Omental fat pad (tissue), 4 donors: Measurements from ENCODE around the gene PLEKHH3. TPM values are rescaled to one million over a fixed set of nuclear protein-coding genes. Genes with fewer than 3 reads are reported as not detected.

Experiments used
- ATAC-seq: fragments of 150-250 bp; one replicate; pipeline ENCODE4 v1.9.1; 2016; ENCODE audit warnings: mild to moderate bottlenecking, moderate library complexity; ENCODE audit not compliant: low FRiP score
- DNase-seq: peaks from one replicate; pipeline ENCODE4 v3.0.0-alpha.2; 2019; ENCODE audit warnings: low spot score
- total RNA-seq, 4 donors: library from RNA; depleted of rRNA; stranded (reverse); fragments of >200 nt; gene quantifications; one replicate each; pipeline ENCODE4 v1.1.0, GENCODE V29; 2016
- TF ChIP-seq, protein P1 (sequence below), 3 donors: fragments of 450-650 bp; IDR thresholded peaks; one replicate each; pipeline ENCODE4 v1.5.1; 2016 to 2017; ENCODE audit warnings: antibody characterized with exemption in 3 of 3, mild to moderate bottlenecking in 3 of 3, moderate library complexity in 2 of 3

PLEKHH3 gene
- total RNA-seq, 4 donors from 2014 or later: 3.8 to 29.6 (median 12.1) TPM

DNA sequence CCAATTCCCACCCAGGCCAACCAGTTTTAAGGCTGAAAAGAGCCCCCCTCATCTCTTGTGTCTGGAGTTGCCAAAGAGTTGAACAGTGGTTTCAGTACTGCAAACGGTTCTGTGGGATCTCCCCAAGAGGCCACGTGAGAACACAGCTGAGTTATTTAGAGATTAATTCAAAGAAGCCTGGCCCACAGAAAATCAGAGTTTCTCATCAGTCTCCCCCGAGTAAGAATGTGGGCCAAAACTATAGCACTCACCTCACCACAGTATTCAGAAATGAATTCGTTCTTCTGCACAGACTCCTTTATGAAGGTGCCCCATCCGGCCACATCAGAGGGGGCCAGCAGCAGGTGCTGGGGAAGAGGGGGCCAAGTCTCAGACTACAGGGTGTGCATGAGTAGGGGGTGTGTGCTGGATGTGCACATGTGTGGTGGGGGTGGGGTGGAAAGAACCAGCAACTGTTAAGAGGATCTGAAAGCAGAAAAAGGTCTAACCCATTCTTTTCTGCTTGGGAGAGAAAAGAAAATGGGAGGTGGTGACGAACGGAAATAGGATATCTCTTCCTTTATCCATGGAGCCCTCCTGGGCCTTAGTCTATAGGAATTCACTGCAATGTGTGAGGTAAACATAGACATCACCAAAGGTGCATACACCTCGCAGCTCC is 28.2 kb upstream of the PLEKHH3 start:
- ATAC-seq (no peak), DNase-seq (no peak)
- TF ChIP-seq, protein P1, sequence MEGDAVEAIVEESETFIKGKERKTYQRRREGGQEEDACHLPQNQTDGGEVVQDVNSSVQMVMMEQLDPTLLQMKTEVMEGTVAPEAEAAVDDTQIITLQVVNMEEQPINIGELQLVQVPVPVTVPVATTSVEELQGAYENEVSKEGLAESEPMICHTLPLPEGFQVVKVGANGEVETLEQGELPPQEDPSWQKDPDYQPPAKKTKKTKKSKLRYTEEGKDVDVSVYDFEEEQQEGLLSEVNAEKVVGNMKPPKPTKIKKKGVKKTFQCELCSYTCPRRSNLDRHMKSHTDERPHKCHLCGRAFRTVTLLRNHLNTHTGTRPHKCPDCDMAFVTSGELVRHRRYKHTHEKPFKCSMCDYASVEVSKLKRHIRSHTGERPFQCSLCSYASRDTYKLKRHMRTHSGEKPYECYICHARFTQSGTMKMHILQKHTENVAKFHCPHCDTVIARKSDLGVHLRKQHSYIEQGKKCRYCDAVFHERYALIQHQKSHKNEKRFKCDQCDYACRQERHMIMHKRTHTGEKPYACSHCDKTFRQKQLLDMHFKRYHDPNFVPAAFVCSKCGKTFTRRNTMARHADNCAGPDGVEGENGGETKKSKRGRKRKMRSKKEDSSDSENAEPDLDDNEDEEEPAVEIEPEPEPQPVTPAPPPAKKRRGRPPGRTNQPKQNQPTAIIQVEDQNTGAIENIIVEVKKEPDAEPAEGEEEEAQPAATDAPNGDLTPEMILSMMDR (IDR thresholded peaks at IDR 0.05): no peak

DNA sequence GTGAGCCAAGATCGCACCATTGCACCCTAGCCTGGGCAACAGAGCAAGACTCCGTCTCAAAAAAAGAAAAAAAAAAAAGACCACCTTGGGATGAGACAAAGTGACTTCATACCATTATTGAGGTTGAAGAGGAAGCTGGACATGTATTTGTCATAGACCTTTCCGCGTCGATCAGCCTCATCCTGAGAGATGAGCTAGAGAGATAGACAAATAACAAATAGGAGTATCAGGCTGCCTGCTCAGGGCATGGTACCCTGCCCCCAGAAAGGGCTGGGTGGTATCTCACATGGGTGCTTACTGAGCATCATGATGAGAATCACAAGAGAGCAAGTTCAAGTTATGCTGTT is 27.7 kb upstream of the PLEKHH3 start:
- no peak for ATAC-seq
- no peak for DNase-seq
- TF ChIP-seq, protein P1 (IDR thresholded peaks at IDR 0.05): no peak

DNA sequence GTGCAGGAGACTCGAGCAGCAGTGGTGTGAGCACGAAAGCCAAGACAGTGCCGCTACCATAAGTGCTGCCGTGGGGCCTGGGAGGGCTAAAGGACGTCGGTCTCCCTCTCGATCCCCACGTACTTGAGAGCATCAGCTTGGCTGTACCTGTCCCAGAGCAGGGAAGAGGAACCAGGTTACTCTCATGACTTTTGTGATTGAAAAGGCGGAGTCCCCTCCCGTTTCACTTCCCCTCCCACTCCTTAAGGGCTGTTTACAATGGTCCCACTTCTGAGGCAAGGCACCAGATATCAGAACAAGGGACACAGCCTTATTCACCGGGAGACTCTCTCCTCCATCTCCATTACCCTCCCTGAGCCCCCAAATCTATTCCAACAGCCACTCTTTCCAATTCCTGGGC is 25.7 kb upstream of the PLEKHH3 start:
- no peak for DNase-seq
- ATAC-seq: no peak

DNA sequence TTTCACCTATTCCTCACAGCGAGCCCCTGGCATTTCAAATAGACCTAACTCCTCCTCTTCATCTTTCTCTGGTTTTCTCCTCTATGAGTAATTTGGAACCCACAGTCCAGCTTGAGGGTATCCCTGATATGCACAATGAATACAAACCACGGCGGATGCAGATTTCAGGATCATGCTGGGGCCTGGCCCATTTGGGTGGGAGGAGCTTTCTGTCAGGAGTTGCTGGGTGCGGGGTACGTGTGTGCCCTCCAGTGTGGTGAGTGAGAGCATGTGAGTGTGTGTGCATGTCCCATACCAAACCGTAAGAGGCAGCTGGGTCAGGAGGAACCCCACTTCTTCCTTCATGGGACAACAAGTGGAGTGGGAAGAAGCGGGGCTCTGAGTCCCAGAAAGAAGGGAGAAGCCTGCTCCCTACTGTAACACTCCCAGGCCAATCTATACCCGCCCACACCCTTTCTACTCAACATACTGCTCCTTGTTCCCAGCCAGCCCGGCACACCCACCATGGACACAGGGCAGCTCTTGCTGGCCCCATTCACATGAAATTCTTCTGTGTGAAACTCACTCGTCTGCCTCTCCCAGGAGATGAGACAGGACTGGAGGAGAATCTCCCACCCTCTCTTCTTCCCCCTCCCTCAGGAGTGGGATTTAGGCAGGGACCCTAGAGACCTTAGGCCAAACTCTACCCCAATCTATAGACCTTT is 23.9 kb upstream of the PLEKHH3 start:
- ATAC-seq (no peak), DNase-seq (no peak)
- TF ChIP-seq, protein P1 (IDR thresholded peaks at IDR 0.05): no peak

More for the DNA sequence above, 25.7 kb upstream of the PLEKHH3 start:
- TF ChIP-seq, protein P1 (IDR thresholded peaks at IDR 0.05): no peak

DNA sequence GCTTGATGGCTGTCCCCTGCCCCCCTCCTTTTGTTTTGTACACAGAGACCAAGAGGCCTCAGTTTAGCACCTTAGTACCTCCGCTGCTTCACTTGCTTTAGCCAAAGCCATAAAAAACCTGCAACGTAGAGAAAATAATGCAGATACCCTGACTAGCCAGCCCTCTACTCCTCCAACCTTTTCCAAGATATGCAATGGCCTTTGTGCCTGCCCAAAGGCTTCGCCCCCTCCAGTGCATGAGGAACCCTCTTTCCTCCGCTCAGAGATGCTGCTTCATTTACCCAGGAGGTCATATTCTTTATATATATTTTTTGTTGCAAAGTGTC is 22.6 kb upstream of the PLEKHH3 start:
- TF ChIP-seq, protein P1 (IDR thresholded peaks at IDR 0.05): no peak
- DNase-seq (no peak), ATAC-seq (no peak)

DNA sequence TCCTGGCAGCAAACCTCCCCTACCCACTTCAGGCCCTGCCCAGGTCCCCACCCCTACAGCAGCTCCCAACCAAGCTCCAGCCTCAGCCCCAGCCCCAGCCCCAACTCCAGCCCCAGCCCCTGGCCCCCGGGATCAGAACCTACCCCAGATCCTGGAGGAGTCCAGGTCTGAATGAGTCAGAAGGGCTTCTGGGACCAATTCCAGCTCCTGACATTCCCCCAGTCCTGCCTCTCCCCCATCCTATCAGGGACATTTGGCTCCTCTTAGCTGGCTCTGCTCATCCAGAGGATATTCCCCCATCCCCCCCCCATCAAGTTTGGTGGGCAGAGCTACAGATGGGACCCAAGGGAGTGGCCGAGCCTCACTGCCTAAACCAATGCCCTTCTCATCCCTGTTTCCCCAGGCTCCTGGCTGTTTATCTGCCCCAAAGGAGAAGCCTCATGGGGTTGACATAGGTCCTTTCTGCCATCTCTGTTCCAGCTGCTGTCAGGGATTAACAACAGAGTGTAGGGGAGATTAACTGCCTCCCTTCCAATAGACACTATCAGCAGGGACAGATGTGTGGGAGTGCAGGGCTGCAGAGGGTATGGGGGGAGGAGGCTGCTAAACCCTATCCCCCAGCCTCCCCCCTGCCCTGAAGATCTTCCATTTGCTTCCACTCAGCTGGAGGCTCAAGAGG is 22.1 kb upstream of the PLEKHH3 start:
- DNase-seq: no peak
- TF ChIP-seq, protein P1 (IDR thresholded peaks at IDR 0.05): no peak
- ATAC-seq: peak; percentile 81
